Measurements from ENCODE around the gene TXNDC16. TPM values are rescaled to one million over a fixed set of nuclear protein-coding genes. Genes with fewer than 3 reads are reported as not detected.
A peak's percentile ranks its signal among the peaks of the same experiment; 100 is the strongest.

The TXNDC16 gene
- total RNA-seq, 1 donor from 2014 or later: 22.6 TPM

DNA sequence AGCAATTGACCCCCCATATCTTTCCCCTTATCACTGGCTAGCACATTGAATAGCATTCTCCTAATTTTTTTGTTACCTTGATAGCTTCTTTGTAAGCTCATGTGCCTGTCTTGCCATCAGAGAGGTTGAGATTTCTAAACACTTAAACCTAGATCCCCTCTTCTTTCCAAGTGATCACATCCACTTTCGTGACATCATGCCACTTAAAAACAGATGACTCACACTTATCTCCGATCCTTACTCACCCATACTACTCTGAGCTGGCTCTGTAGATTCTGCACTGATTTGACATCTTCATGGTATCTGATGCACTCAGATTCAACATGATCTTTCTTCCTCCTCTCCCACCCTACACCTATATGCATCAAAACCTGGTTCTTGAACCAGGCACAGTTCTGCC lies 10.8 kb upstream of the TXNDC16 start:
- Histone ChIP-seq H3K9ac (no peak overlapping the region), H3K36me3 (no peaks in the 10 kb centered on the region), H3K79me2 (ENCODE audit: low read depth) (no peaks in the 10 kb centered on the region), H3K4me1 (no peaks in the 10 kb centered on the region), H3K4me2 (no peak overlapping the region), H3F3A (ENCODE audit: low read depth) (no peaks in the 10 kb centered on the region), H3K4me3 (no peak overlapping the region), H3K9me3 (ENCODE audit: low read depth) (no peaks in the 10 kb centered on the region), H3K27me3 (no peaks in the 10 kb centered on the region), H4K20me1 (ENCODE audit: low read depth) (no peaks in the 10 kb centered on the region), H3K27ac (no peak overlapping the region), H2AFZ (replicated peaks) (no peak overlapping the region)
- peaks cover 10% of the 10 kb centered on the region for H3K9me3 Mint-ChIP-seq
- no peak overlapping the region for H3K4me3 Mint-ChIP-seq
- peaks cover 6% of the 10 kb centered on the region for H3K27me3 Mint-ChIP-seq (ENCODE audit: insufficient read depth, low read depth)
- H3K4me1 Mint-ChIP-seq: no peaks in the 10 kb centered on the region
- H3K36me3 Mint-ChIP-seq: peaks cover 24% of the 10 kb centered on the region
- DNase-seq (ENCODE audit: low spot score): no peak
- no peak for TF ChIP-seq CTCF (IDR thresholded peaks at IDR 0.05)
- TF ChIP-seq EZH2 (IDR thresholded peaks at IDR 0.05): no peak
- no peak for TF ChIP-seq EZH2phosphoT487 (IDR thresholded peaks at IDR 0.05)
- no peak overlapping the region for H3K27ac Mint-ChIP-seq

- H3F3A ChIP-seq (ENCODE audit: low read depth): peaks cover under 1% of the 10 kb centered on the region
Observed at GRCh38 chr14:52558688-52559087, 6.4 kb upstream of the TXNDC16 start.

GRCh38 chr14:52553671-52554575 lies 1.6 kb upstream of the TXNDC16 start:
- Histone ChIP-seq H3K36me3 (no peaks in the 10 kb centered on the region), H3K27ac (no peak overlapping the region), H4K20me1 (ENCODE audit: low read depth) (no peaks in the 10 kb centered on the region), H3K9ac (peak overlapping the region; percentile 52), H3K4me1 (peaks cover 27% of the 10 kb centered on the region), H3K79me2 (ENCODE audit: low read depth) (peaks cover 67% of the 10 kb centered on the region), H3K4me3 (peak overlapping the region; percentile 92), H3K4me2 (peak overlapping the region; percentile 92), H3K9me3 (ENCODE audit: low read depth) (no peaks in the 10 kb centered on the region), H3F3A (ENCODE audit: low read depth) (peaks cover 21% of the 10 kb centered on the region), H2AFZ (replicated peaks) (peak overlapping the region; percentile 54), H3K27me3 (no peaks in the 10 kb centered on the region)
- Mint-ChIP-seq H3K27me3 (ENCODE audit: insufficient read depth, low read depth) (peaks cover 3% of the 10 kb centered on the region), H3K9me3 (peaks cover 6% of the 10 kb centered on the region), H3K27ac (peak overlapping the region; percentile 97), H3K4me3 (peak overlapping the region; percentile 99), H3K36me3 (peaks cover 15% of the 10 kb centered on the region), H3K4me1 (peaks cover 22% of the 10 kb centered on the region)
- DNase-seq (ENCODE audit: low spot score): peak; percentile 83
- TF ChIP-seq EZH2phosphoT487 (IDR thresholded peaks at IDR 0.05) (no peak), CTCF (IDR thresholded peaks at IDR 0.05) (no peak), EZH2 (IDR thresholded peaks at IDR 0.05) (no peak)

More at GRCh38 chr14:52558688-52559087, 6.4 kb upstream of the TXNDC16 start:
- H3K4me3 ChIP-seq: no peak overlapping the region
- H3K27ac ChIP-seq: no peak overlapping the region
- no peak overlapping the region for H2AFZ ChIP-seq (replicated peaks)
- H3K9ac ChIP-seq: no peak overlapping the region
- H3K4me3 Mint-ChIP-seq: no peak overlapping the region
- H3K9me3 ChIP-seq (ENCODE audit: low read depth): no peaks in the 10 kb centered on the region
- no peak for DNase-seq (ENCODE audit: low spot score)
- peaks cover 10% of the 10 kb centered on the region for H3K9me3 Mint-ChIP-seq
- TF ChIP-seq EZH2 (IDR thresholded peaks at IDR 0.05) (no peak), EZH2phosphoT487 (IDR thresholded peaks at IDR 0.05) (no peak), CTCF (IDR thresholded peaks at IDR 0.05) (no peak)
- no peaks in the 10 kb centered on the region for H3K36me3 ChIP-seq
- no peak overlapping the region for H3K4me2 ChIP-seq
- H4K20me1 ChIP-seq (ENCODE audit: low read depth): no peaks in the 10 kb centered on the region
- no peaks in the 10 kb centered on the region for H3K27me3 ChIP-seq
- peaks cover 43% of the 10 kb centered on the region for H3K79me2 ChIP-seq (ENCODE audit: low read depth)
- H3K4me1 Mint-ChIP-seq: peaks cover 7% of the 10 kb centered on the region
- peaks cover 27% of the 10 kb centered on the region for H3K36me3 Mint-ChIP-seq
- peaks cover 6% of the 10 kb centered on the region for H3K27me3 Mint-ChIP-seq (ENCODE audit: insufficient read depth, low read depth)
- peaks cover 21% of the 10 kb centered on the region for H3K4me1 ChIP-seq
- no peak overlapping the region for H3K27ac Mint-ChIP-seq

Data from neural progenitor cell (in vitro differentiated cells).